EL (cell line): ENCODE measurements around the gene ANKS1B.

Experiments
- DNase-seq: peaks from one replicate; pipeline ENCODE4 v3.0.0-alpha.2; 2016

The ANKS1B gene

GRCh38 chr12:98741556-98742265 lies 1243.0 kb downstream of the ANKS1B start:
- no peak for DNase-seq

GRCh38 chr12:98741196-98741555 lies 1243.6 kb downstream of the ANKS1B start:
- DNase-seq = no peak

- no peak for DNase-seq
Observed at GRCh38 chr12:98740751-98741150, 1244.0 kb downstream of the ANKS1B start.

- no peak for DNase-seq
Observed at GRCh38 chr12:98738539-98738938, 1246.2 kb downstream of the ANKS1B start.

- no peak for DNase-seq
Observed at GRCh38 chr12:98738002-98738401, 1246.7 kb downstream of the ANKS1B start.

- no peak for DNase-seq
Observed at GRCh38 chr12:98737322-98737712, 1247.4 kb downstream of the ANKS1B start.

- no peak for DNase-seq
Observed at GRCh38 chr12:98736352-98737321, 1248.1 kb downstream of the ANKS1B start.

GRCh38 chr12:98735821-98736220 lies 1248.9 kb downstream of the ANKS1B start:
- DNase-seq = no peak

- no peak for DNase-seq
Observed at GRCh38 chr12:98733667-98734350, 1250.9 kb downstream of the ANKS1B start.

GRCh38 chr12:98730412-98730811 lies 1254.3 kb downstream of the ANKS1B start:
- DNase-seq = no peak

- no peak for DNase-seq
Observed at GRCh38 chr12:98727196-98727595, 1257.5 kb downstream of the ANKS1B start.

GRCh38 chr12:98725476-98726247 lies 1259.1 kb downstream of the ANKS1B start:
- DNase-seq = peak; percentile 61

- no peak for DNase-seq
Observed at GRCh38 chr12:98724384-98725155, 1260.2 kb downstream of the ANKS1B start.

GRCh38 chr12:98721204-98721702 lies 1263.5 kb downstream of the ANKS1B start:
- DNase-seq = no peak

- DNase-seq = no peak
Observed at GRCh38 chr12:98719515-98720504, 1264.9 kb downstream of the ANKS1B start.

- DNase-seq = no peak
Observed at GRCh38 chr12:98714426-98714825, 1270.3 kb downstream of the ANKS1B start.

- DNase-seq = no peak
Observed at GRCh38 chr12:98709022-98709421, 1275.7 kb downstream of the ANKS1B start.

- no peak for DNase-seq
Observed at GRCh38 chr12:98701166-98701565, 1283.6 kb downstream of the ANKS1B start.

GRCh38 chr12:98699586-98699985 lies 1285.2 kb downstream of the ANKS1B start:
- no peak for DNase-seq
